PC-9 (cell line): Measurements from ENCODE around the gene PRKAR2B.

ENCODE experiments used
- EZH2 ChIP-seq: fragments of 200-600 bp; sonication (generic); IDR thresholded peaks from 2 replicates; pipeline ENCODE4 v1.8.0; 2017; ENCODE audit warnings: antibody characterized with exemption, low read depth
- TF ChIP-seq, protein P1 (sequence below): fragments of 200-600 bp; sonication (generic); conservative IDR thresholded peaks from 2 replicates; pipeline ENCODE4 v1.6.1; 2017; ENCODE audit warnings: mixed run types, antibody characterized with exemption, mild to moderate bottlenecking, moderate library complexity

DNA sequence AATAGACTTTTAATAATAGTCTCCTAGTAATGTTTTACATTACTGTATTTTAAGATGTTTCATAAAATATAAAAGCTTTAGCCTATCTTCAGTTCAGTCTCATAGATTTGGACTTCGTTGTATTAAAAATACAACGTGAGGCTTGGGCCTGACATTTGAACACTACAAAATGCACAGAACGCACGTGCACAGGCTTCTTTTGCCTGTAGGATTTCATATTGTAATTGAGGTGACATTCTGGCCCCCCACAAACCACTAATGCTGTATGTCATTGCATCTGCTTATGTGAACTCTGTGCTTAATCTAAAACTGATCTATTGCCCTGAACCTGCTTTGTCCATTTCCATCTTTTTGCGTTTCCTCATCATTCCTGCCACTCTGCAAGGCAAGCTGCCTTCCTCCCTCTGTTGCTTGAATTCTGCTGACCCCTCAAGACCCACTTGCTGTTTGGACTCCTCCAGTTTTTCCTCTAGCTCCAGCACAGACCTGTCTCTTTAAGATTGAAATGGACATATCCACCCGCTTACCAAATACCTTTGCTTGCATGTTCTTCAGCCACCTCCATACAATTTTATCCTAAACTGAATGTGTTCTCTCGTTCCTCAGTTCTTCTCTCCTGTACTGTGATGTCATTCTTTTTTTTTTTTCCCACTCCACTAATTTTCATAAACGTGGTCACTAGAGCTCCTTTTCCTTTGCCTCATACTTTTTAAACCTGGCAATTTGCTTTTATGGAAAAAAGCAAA lies 12.4 kb downstream of the PRKAR2B start:
- TF ChIP-seq, protein P1, sequence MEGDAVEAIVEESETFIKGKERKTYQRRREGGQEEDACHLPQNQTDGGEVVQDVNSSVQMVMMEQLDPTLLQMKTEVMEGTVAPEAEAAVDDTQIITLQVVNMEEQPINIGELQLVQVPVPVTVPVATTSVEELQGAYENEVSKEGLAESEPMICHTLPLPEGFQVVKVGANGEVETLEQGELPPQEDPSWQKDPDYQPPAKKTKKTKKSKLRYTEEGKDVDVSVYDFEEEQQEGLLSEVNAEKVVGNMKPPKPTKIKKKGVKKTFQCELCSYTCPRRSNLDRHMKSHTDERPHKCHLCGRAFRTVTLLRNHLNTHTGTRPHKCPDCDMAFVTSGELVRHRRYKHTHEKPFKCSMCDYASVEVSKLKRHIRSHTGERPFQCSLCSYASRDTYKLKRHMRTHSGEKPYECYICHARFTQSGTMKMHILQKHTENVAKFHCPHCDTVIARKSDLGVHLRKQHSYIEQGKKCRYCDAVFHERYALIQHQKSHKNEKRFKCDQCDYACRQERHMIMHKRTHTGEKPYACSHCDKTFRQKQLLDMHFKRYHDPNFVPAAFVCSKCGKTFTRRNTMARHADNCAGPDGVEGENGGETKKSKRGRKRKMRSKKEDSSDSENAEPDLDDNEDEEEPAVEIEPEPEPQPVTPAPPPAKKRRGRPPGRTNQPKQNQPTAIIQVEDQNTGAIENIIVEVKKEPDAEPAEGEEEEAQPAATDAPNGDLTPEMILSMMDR: no peak
- no peak for TF ChIP-seq EZH2
